ENCODE measurements around the gene LIMCH1. TPM values are rescaled to one million over a fixed set of nuclear protein-coding genes. Genes with fewer than 3 reads are reported as not detected.

Gene LIMCH1
- total RNA-seq, 1 experiment from 2014 or later: 10.4 TPM

- Histone ChIP-seq H3K36me3 (ENCODE audit: control insufficient read depth in 1 of 2, insufficient read depth in 2 of 2, low read length in 2 of 2) (no peaks in the 10 kb centered on the region), H3K9ac (ENCODE audit: low read length) (no peak overlapping the region), H3K4me1 (ENCODE audit: control insufficient read depth in 1 of 2, insufficient read depth in 2 of 2, low read length in 2 of 2) (peaks cover 0 to 17% of the 10 kb centered on the region in 2 experiments; a peak in 2 of 4 replicates), H2AFZ (ENCODE audit: low read depth, low read length, poor library complexity, severe bottlenecking) (no peak overlapping the region), H3K4me2 (ENCODE audit: low read length) (no peak overlapping the region), H3K9me3 (ENCODE audit: control insufficient read depth in 1 of 2, insufficient read depth in 1 of 2, low read depth in 1 of 2, low read length in 2 of 2) (no peaks in the 10 kb centered on the region), H3K79me2 (ENCODE audit: insufficient read depth, low read length) (no peaks in the 10 kb centered on the region), H4K20me1 (ENCODE audit: insufficient read depth) (no peaks in the 10 kb centered on the region), H3K4me3 (replicated peaks in 1 of 2; ENCODE audit: low read depth in 1 of 2, low read length in 2 of 2) (no peak overlapping the region), H3K27me3 (ENCODE audit: insufficient read depth, low read length) (no peaks in the 10 kb centered on the region), H3K27ac (ENCODE audit: low read depth, low read length) (no peak overlapping the region), H3K9me2 (ENCODE audit: insufficient read depth) (no peaks in the 10 kb centered on the region)
- ChIA-PET CTCF (no interaction called here), POLR2A (no interaction called here), RAD21 (ENCODE audit: low non-redundant PET in 1 of 2, low total read pairs in 2 of 2, uncharacterized antibody in 2 of 2, unreplicated experiment in 2 of 2) (no interaction called here)
- DNase-seq (ENCODE audit: low read depth, low spot score) (no peak), ATAC-seq (no peak)
- no TSS peak for BruUV-seq (replicated peaks)
- intact Hi-C loops (cut with micrococcal nuclease): no loop called here
- TF ChIP-seq FOSL1 (IDR thresholded peaks at IDR 0.05; ENCODE audit: low read depth) (no peak), EZH2 (IDR thresholded peaks at IDR 0.05) (no peak), CEBPB (IDR thresholded peaks at IDR 0.05; ENCODE audit: low read depth) (no peak), JUND (IDR thresholded peaks at IDR 0.05) (no peak)
- TF ChIP-seq, protein P1, sequence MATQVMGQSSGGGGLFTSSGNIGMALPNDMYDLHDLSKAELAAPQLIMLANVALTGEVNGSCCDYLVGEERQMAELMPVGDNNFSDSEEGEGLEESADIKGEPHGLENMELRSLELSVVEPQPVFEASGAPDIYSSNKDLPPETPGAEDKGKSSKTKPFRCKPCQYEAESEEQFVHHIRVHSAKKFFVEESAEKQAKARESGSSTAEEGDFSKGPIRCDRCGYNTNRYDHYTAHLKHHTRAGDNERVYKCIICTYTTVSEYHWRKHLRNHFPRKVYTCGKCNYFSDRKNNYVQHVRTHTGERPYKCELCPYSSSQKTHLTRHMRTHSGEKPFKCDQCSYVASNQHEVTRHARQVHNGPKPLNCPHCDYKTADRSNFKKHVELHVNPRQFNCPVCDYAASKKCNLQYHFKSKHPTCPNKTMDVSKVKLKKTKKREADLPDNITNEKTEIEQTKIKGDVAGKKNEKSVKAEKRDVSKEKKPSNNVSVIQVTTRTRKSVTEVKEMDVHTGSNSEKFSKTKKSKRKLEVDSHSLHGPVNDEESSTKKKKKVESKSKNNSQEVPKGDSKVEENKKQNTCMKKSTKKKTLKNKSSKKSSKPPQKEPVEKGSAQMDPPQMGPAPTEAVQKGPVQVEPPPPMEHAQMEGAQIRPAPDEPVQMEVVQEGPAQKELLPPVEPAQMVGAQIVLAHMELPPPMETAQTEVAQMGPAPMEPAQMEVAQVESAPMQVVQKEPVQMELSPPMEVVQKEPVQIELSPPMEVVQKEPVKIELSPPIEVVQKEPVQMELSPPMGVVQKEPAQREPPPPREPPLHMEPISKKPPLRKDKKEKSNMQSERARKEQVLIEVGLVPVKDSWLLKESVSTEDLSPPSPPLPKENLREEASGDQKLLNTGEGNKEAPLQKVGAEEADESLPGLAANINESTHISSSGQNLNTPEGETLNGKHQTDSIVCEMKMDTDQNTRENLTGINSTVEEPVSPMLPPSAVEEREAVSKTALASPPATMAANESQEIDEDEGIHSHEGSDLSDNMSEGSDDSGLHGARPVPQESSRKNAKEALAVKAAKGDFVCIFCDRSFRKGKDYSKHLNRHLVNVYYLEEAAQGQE (IDR thresholded peaks at IDR 0.05; ENCODE audit: low read depth): no peak
Measured at GRCh38 chr4:41528512-41529205, 9.3 kb upstream of the LIMCH1 start.

GRCh38 chr4:41530741-41531140 lies 7.2 kb upstream of the LIMCH1 start:
- H3K4me1 ChIP-seq (ENCODE audit: control insufficient read depth in 1 of 2, insufficient read depth in 2 of 2, low read length in 2 of 2): peaks cover 0 to 2% of the 10 kb centered on the region in 2 experiments; a peak in 1 of 4 replicates
- no peaks in the 10 kb centered on the region for H4K20me1 ChIP-seq (ENCODE audit: insufficient read depth)
- DNase-seq (ENCODE audit: low read depth, low spot score) (no peak), ATAC-seq (no peak)
- no peak overlapping the region for H2AFZ ChIP-seq (ENCODE audit: low read depth, low read length, poor library complexity, severe bottlenecking)
- no peaks in the 10 kb centered on the region for H3K9me3 ChIP-seq (ENCODE audit: control insufficient read depth in 1 of 2, insufficient read depth in 1 of 2, low read depth in 1 of 2, low read length in 2 of 2)
- ChIA-PET POLR2A (no interaction called here), CTCF (no interaction called here), RAD21 (ENCODE audit: low non-redundant PET in 1 of 2, low total read pairs in 2 of 2, uncharacterized antibody in 2 of 2, unreplicated experiment in 2 of 2) (no interaction called here)
- no peak overlapping the region for H3K9ac ChIP-seq (ENCODE audit: low read length)
- H3K4me3 ChIP-seq (replicated peaks in 1 of 2; ENCODE audit: low read depth in 1 of 2, low read length in 2 of 2): no peak overlapping the region
- H3K36me3 ChIP-seq (ENCODE audit: control insufficient read depth in 1 of 2, insufficient read depth in 2 of 2, low read length in 2 of 2): no peaks in the 10 kb centered on the region
- intact Hi-C loops (cut with micrococcal nuclease): no loop called here
- no peaks in the 10 kb centered on the region for H3K9me2 ChIP-seq (ENCODE audit: insufficient read depth)
- no peaks in the 10 kb centered on the region for H3K79me2 ChIP-seq (ENCODE audit: insufficient read depth, low read length)
- H3K27me3 ChIP-seq (ENCODE audit: insufficient read depth, low read length): no peaks in the 10 kb centered on the region
- no peak overlapping the region for H3K27ac ChIP-seq (ENCODE audit: low read depth, low read length)
- H3K4me2 ChIP-seq (ENCODE audit: low read length): no peak overlapping the region
- no TSS peak for BruUV-seq (replicated peaks)
- TF ChIP-seq ZBTB33 (IDR thresholded peaks at IDR 0.05; ENCODE audit: extremely low read depth, insufficient replicate concordance, low read length) (no peak), RAD21 (IDR thresholded peaks at IDR 0.05; ENCODE audit: low read depth) (no peak), POLR2A (IDR thresholded peaks at IDR 0.05; ENCODE audit: borderline replicate concordance, extremely low read depth, insufficient read depth, insufficient read length) (no peak), POLR2AphosphoS5 (IDR thresholded peaks at IDR 0.05; ENCODE audit: low read depth, low read length) (no peak), CEBPB (IDR thresholded peaks at IDR 0.05; ENCODE audit: low read depth) (no peak), SIN3A (IDR thresholded peaks at IDR 0.05; ENCODE audit: low read depth) (no peak), ZNF274 (IDR thresholded peaks at IDR 0.05; ENCODE audit: low read depth, low read length) (no peak), SRF (IDR thresholded peaks at IDR 0.05; ENCODE audit: low read depth) (no peak)
- TF ChIP-seq, protein P2, sequence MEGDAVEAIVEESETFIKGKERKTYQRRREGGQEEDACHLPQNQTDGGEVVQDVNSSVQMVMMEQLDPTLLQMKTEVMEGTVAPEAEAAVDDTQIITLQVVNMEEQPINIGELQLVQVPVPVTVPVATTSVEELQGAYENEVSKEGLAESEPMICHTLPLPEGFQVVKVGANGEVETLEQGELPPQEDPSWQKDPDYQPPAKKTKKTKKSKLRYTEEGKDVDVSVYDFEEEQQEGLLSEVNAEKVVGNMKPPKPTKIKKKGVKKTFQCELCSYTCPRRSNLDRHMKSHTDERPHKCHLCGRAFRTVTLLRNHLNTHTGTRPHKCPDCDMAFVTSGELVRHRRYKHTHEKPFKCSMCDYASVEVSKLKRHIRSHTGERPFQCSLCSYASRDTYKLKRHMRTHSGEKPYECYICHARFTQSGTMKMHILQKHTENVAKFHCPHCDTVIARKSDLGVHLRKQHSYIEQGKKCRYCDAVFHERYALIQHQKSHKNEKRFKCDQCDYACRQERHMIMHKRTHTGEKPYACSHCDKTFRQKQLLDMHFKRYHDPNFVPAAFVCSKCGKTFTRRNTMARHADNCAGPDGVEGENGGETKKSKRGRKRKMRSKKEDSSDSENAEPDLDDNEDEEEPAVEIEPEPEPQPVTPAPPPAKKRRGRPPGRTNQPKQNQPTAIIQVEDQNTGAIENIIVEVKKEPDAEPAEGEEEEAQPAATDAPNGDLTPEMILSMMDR (IDR thresholded peaks at IDR 0.05 in 2 of 3, conservative IDR thresholded peaks at IDR 0.05 in 1 of 3; ENCODE audit: borderline replicate concordance in 1 of 3, insufficient read depth in 1 of 3, low read depth in 2 of 3, low read length in 2 of 3): no peak
